Ishikawa (cell line): Measurements from ENCODE around the gene BIRC6.

Experiments
- CEBPB ChIP-seq: IDR thresholded peaks from 2 replicates; pipeline ENCODE4 v1.6.1; 2012
- CREB1 ChIP-seq: IDR thresholded peaks from 2 replicates; pipeline ENCODE4 v1.6.1; 2012; ENCODE audit warnings: low read depth
- EGR1 ChIP-seq: IDR thresholded peaks from 2 replicates; pipeline ENCODE4 v1.6.1; 2012
- EP300 ChIP-seq: IDR thresholded peaks from 2 replicates; pipeline ENCODE4 v1.6.1; 2012; ENCODE audit warnings: borderline replicate concordance
- FOXM1 ChIP-seq: IDR thresholded peaks from 2 replicates; pipeline ENCODE4 v1.6.1; 2012; ENCODE audit warnings: low read depth, borderline replicate concordance
- NFIC ChIP-seq: IDR thresholded peaks from 2 replicates; pipeline ENCODE4 v1.6.1; 2012
- RAD21 ChIP-seq: IDR thresholded peaks from 2 replicates; pipeline ENCODE4 v1.6.1; 2012; ENCODE audit warnings: low read depth
- TAF1 ChIP-seq: IDR thresholded peaks from 2 replicates; pipeline ENCODE4 v1.6.1; 2012; ENCODE audit warnings: low read depth, mild to moderate bottlenecking
- TCF12 ChIP-seq: IDR thresholded peaks from 2 replicates; pipeline ENCODE4 v1.6.1; 2012; ENCODE audit warnings: low read depth
- TEAD4 ChIP-seq: IDR thresholded peaks from 2 replicates; pipeline ENCODE4 v1.6.1; 2012
- YY1 ChIP-seq: IDR thresholded peaks from 2 replicates; pipeline ENCODE4 v1.6.1; 2012; ENCODE audit warnings: low read depth
- ZBTB7A ChIP-seq: IDR thresholded peaks from 2 replicates; pipeline ENCODE4 v1.6.1; 2012; ENCODE audit warnings: low read depth
- TF ChIP-seq, protein P1 (sequence below): IDR thresholded peaks from 2 replicates; pipeline ENCODE4 v1.6.1; 2012
- TF ChIP-seq, protein P2 (sequence below): IDR thresholded peaks from 2 replicates; pipeline ENCODE4 v1.6.1; 2012
- TF ChIP-seq, protein P3 (sequence below): IDR thresholded peaks from 2 replicates; pipeline ENCODE4 v1.6.1; 2012; ENCODE audit warnings: low read depth, mild to moderate bottlenecking

The BIRC6 gene

DNA sequence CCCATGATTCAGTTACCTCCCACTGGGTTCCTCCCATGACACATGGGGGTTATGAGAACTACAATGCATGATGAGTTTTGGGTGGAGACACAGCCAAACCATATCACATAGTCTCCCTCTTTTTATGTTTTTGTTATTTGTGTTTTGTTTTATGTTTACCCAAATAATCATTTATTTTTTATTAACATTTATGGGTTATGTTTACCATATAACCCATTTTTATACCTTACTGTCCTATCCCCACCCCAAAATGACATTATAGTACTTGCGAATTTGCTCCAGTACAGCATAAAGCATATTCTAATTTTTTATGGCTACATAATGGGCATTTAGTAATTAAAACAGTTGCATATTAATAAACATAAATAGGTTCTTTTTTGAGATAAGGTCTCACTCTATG, 209.1 kb downstream of the BIRC6 start:
- no peak for TF ChIP-seq CREB1
- TF ChIP-seq, protein P1, sequence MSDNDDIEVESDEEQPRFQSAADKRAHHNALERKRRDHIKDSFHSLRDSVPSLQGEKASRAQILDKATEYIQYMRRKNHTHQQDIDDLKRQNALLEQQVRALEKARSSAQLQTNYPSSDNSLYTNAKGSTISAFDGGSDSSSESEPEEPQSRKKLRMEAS: no peak
- no peak for TF ChIP-seq NFIC
- TF ChIP-seq ZBTB7A: no peak
- no peak for TF ChIP-seq CEBPB
- no peak for TF ChIP-seq RAD21
- no peak for TF ChIP-seq EGR1
- TF ChIP-seq EP300: no peak
- TF ChIP-seq FOXM1: no peak
- TF ChIP-seq, protein P2, sequence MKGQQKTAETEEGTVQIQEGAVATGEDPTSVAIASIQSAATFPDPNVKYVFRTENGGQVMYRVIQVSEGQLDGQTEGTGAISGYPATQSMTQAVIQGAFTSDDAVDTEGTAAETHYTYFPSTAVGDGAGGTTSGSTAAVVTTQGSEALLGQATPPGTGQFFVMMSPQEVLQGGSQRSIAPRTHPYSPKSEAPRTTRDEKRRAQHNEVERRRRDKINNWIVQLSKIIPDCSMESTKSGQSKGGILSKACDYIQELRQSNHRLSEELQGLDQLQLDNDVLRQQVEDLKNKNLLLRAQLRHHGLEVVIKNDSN: no peak
- no peak for TF ChIP-seq TCF12
- TF ChIP-seq TEAD4: no peak
- TF ChIP-seq, protein P3, sequence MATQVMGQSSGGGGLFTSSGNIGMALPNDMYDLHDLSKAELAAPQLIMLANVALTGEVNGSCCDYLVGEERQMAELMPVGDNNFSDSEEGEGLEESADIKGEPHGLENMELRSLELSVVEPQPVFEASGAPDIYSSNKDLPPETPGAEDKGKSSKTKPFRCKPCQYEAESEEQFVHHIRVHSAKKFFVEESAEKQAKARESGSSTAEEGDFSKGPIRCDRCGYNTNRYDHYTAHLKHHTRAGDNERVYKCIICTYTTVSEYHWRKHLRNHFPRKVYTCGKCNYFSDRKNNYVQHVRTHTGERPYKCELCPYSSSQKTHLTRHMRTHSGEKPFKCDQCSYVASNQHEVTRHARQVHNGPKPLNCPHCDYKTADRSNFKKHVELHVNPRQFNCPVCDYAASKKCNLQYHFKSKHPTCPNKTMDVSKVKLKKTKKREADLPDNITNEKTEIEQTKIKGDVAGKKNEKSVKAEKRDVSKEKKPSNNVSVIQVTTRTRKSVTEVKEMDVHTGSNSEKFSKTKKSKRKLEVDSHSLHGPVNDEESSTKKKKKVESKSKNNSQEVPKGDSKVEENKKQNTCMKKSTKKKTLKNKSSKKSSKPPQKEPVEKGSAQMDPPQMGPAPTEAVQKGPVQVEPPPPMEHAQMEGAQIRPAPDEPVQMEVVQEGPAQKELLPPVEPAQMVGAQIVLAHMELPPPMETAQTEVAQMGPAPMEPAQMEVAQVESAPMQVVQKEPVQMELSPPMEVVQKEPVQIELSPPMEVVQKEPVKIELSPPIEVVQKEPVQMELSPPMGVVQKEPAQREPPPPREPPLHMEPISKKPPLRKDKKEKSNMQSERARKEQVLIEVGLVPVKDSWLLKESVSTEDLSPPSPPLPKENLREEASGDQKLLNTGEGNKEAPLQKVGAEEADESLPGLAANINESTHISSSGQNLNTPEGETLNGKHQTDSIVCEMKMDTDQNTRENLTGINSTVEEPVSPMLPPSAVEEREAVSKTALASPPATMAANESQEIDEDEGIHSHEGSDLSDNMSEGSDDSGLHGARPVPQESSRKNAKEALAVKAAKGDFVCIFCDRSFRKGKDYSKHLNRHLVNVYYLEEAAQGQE: no peak
- no peak for TF ChIP-seq TAF1
- no peak for TF ChIP-seq YY1

DNA sequence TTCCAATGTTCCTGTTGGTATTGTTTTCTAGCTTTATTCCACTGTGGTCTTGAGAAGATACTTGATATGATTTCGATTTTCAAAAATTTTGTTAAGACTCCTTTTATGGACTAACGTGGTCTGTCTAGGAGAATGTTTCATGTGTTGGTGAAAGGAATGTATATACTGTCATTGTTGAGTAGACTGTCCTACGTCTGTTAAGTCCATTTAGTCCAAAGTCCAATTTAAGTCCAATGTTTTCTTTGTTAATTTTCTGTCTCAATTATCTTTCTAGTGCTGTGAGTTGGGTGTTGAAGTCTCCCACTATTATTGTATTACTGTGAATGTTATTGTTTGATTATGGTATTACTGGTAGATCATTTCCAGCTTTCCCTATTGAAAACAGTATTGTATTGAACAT, 215.2 kb downstream of the BIRC6 start:
- TF ChIP-seq, protein P3: no peak
- TF ChIP-seq, protein P1: no peak
- TF ChIP-seq, protein P2: no peak
- TF ChIP-seq CEBPB (no peak), RAD21 (no peak), EP300 (no peak), YY1 (no peak), TCF12 (no peak), NFIC (no peak), TAF1 (no peak), CREB1 (no peak), TEAD4 (no peak), FOXM1 (no peak), EGR1 (no peak), ZBTB7A (no peak)

DNA sequence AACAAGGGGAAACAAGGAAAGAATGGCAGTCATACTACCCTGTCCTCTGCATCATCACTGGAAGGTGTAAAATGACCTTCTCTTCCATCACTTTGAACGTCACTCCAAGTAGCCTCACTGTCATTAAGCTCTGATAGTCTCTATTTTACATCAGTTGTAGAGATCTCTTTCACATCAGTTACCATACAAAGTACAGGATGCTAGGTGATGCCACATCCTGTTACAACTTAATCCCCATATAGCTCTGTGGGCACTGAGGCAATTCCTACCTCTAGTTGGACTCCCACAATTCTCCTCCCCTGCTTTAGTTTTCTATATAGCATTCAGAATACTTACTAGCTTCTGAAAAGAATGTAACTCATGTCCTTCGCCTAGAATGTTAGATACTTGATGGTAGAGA, 215.9 kb downstream of the BIRC6 start:
- TF ChIP-seq, protein P1: no peak
- TF ChIP-seq FOXM1 (no peak), NFIC (no peak)

DNA sequence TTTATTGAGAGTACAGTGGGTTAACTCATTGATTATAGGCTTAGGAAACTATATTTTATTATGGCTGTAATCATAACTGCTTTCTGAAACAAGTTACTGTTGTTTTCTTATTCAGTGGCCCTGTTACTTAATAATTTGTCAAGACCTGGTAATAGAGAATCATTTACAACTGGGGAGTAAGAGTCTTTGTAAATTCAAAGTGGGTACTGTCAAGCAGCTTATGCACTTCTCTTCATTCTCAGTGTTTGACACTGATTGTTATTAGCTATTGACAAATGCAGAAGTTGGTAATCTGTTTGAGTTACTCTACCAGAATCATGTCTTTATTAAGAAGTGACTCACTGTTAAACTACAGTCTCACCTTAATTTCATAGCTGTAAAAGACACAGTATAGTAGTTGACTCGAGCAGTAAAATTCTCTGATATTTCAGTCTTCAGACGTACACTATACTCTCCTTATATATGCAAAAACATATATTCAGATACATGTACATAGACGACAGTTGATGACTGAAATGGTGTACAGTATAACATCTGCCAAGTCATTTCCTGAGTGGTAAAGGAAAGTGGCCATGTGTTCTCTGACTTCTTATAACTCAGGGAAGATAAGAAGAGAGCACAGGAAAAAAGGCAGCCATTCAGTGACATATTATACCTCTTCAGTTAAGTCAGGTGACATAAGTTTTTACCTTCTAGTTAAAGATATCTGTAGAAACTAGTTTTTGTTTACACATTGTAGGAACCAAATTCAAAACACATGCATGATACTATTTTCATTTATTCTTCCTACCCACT, 235.0 kb downstream of the BIRC6 start:
- TF ChIP-seq EGR1 (no peak), NFIC (no peak)
- TF ChIP-seq, protein P1: no peak

DNA sequence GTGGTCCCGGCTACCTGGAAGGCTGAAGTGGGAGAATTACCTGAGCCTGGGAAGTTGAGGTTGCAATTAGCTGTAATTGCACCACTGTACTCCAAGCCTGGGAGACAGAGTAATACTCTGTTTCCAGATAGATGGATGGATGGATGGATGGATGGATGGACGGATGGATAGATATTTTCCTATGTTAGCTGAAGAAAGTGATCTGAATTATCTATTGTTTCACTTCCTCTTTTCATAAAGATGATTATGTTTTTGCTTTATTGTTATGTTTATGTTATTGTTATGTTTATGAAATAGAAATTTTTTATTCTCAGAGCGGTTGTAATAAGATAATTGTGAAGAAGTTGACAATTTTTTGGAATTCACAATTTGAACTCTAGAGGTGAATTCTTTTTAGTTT, 237.8 kb downstream of the BIRC6 start:
- TF ChIP-seq YY1: no peak
- TF ChIP-seq, protein P3: no peak
- no peak for TF ChIP-seq TCF12
- TF ChIP-seq, protein P2: no peak
- TF ChIP-seq NFIC: no peak
- no peak for TF ChIP-seq ZBTB7A
- no peak for TF ChIP-seq TEAD4
- TF ChIP-seq EGR1: no peak
- no peak for TF ChIP-seq CEBPB
- TF ChIP-seq TAF1: no peak
- TF ChIP-seq CREB1: no peak
- TF ChIP-seq FOXM1: no peak
- TF ChIP-seq RAD21: no peak
- TF ChIP-seq, protein P1: no peak
